Measurements from ENCODE around the gene MILR1. TPM values are rescaled to one million over a fixed set of nuclear protein-coding genes. Genes with fewer than 3 reads are reported as not detected.
"Not testable (repeated sequence)": the region's sequence is repeated elsewhere in the genome, so short reads cannot be mapped to it uniquely, and the experiment has no call there.

Gene MILR1
- total and polyA plus RNA-seq, 2 experiments from 2014 or later, result 0.39 TPM; not detected in 1

DNA sequence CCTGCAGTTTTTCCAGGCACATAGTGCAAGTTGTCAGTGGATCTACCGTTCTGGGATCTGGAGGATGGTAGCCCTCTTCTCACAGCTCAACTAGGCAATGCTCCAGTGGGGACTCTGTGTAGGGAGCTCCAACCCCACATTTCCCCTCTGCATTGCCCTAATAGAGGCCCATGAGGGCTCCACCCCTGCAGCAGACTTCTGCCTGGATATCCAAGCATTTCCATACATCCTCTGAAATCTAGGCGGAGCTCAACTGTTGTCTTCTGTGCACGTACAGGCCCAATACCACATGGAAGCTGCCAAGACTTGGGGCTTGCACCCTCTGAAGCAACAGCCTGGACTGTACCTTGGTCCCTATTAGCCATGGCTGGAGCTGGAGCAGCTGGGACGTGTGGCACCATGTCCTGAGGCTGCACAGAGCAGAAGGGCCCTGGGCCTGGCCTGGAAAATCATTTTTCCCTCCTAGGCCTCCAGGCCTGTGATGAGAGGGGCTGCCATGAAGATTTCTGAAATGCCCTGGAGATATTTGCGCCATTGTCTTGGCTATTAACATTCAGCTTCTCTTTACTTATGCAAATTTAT lies 10.9 kb upstream of the MILR1 start (continued):
- TF ChIP-seq CREB1 (CRISPR knock-in tag; IDR thresholded peaks at IDR 0.05; ENCODE audit: low read depth) (no peak), ZNF331 (CRISPR knock-in tag; IDR thresholded peaks at IDR 0.05; ENCODE audit: low read depth) (no peak)

DNA sequence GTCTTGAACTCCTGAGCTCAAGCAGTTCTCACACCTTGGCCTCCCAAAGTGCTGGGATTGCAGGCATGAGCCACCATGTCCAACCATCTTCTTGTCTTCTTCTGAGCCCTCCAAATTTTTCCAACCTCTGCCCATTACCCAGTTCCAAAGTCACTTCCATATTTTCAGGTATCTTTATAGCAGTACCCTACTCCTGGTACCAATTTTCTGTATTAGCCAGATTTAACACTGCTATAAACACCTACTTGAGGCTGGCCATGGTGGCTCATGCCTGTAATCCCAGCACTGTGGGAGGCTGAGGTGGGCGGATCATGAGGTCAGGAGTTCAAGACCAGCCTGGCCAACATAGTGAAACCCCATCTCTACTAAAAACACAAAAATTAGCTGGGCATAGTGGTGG lies 9.4 kb upstream of the MILR1 start:
- not testable (repeated sequence) for H2AFZ ChIP-seq; H3K27ac Mint-ChIP-seq; DNase-seq (ENCODE audit: low spot score); H3K27ac ChIP-seq (ENCODE audit: low read depth); ATAC-seq; H3K27me3 ChIP-seq (ENCODE audit: insufficient read depth); H3K79me2 ChIP-seq (replicated peaks; ENCODE audit: insufficient read depth); H3K27me3 Mint-ChIP-seq (ENCODE audit: insufficient read depth, low read depth, poor library complexity); H3K4me2 ChIP-seq; H3K4me1 Mint-ChIP-seq; H3K4me1 ChIP-seq (ENCODE audit: insufficient read depth); H3F3A ChIP-seq (replicated peaks; ENCODE audit: low read depth); H3K4me3 Mint-ChIP-seq; H3K36me3 ChIP-seq (ENCODE audit: insufficient read depth); H3K9me2 ChIP-seq (ENCODE audit: insufficient read depth); H4K20me1 ChIP-seq (replicated peaks; ENCODE audit: insufficient read depth); H3K4me3 ChIP-seq
- Mint-ChIP-seq H3K9me3 (peaks cover 66% of the 10 kb centered on the region), H3K36me3 (ENCODE audit: low read depth) (peaks cover 50% of the 10 kb centered on the region)

DNA sequence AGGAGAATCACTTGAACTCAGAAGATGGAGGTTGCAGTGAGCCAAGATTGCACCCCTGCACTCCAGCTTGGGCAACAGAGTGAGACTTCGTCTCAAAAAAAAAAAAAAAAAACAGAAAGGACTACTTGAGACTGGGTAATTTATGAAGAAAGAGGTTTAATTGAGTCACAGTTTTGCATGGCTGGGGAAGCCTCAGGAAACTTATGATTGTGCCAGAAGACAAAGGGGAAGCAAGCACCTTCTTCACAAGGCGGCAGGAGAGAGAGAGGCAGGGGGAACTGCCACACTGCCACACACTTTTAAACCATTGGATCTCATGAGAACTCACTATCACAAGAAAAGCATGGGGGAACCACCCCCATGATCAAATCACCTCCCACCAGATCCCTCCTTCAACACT lies 9.0 kb upstream of the MILR1 start:
- Mint-ChIP-seq H3K9me3 (peaks cover 61% of the 10 kb centered on the region), H3K4me1 (peaks cover 3% of the 10 kb centered on the region; the same call in 2 of the 3 replicates), H3K4me3 (no peak overlapping the region), H3K36me3 (ENCODE audit: low read depth) (peaks cover 47% of the 10 kb centered on the region), H3K27ac (no peak overlapping the region), H3K27me3 (ENCODE audit: insufficient read depth, low read depth, poor library complexity) (peaks cover 10% of the 10 kb centered on the region)
- Histone ChIP-seq H3F3A (replicated peaks; ENCODE audit: low read depth) (no peaks in the 10 kb centered on the region), H3K36me3 (ENCODE audit: insufficient read depth) (peaks cover 3% of the 10 kb centered on the region; the same call in 1 of the 2 replicates), H4K20me1 (replicated peaks; ENCODE audit: insufficient read depth) (no peaks in the 10 kb centered on the region), H2AFZ (no peak overlapping the region), H3K27ac (ENCODE audit: low read depth) (no peak overlapping the region), H3K27me3 (ENCODE audit: insufficient read depth) (no peaks in the 10 kb centered on the region), H3K4me2 (no peak overlapping the region), H3K4me3 (no peak overlapping the region), H3K9me2 (ENCODE audit: insufficient read depth) (no peaks in the 10 kb centered on the region), H3K4me1 (ENCODE audit: insufficient read depth) (no peaks in the 10 kb centered on the region), H3K79me2 (replicated peaks; ENCODE audit: insufficient read depth) (no peaks in the 10 kb centered on the region)
- no peak for DNase-seq (ENCODE audit: low spot score)
- ATAC-seq, result no peak
- TF ChIP-seq, protein P1, sequence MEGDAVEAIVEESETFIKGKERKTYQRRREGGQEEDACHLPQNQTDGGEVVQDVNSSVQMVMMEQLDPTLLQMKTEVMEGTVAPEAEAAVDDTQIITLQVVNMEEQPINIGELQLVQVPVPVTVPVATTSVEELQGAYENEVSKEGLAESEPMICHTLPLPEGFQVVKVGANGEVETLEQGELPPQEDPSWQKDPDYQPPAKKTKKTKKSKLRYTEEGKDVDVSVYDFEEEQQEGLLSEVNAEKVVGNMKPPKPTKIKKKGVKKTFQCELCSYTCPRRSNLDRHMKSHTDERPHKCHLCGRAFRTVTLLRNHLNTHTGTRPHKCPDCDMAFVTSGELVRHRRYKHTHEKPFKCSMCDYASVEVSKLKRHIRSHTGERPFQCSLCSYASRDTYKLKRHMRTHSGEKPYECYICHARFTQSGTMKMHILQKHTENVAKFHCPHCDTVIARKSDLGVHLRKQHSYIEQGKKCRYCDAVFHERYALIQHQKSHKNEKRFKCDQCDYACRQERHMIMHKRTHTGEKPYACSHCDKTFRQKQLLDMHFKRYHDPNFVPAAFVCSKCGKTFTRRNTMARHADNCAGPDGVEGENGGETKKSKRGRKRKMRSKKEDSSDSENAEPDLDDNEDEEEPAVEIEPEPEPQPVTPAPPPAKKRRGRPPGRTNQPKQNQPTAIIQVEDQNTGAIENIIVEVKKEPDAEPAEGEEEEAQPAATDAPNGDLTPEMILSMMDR (conservative IDR thresholded peaks at IDR 0.05; ENCODE audit: low read depth in 2 of 2), result no peak
- TF ChIP-seq, protein P2, sequence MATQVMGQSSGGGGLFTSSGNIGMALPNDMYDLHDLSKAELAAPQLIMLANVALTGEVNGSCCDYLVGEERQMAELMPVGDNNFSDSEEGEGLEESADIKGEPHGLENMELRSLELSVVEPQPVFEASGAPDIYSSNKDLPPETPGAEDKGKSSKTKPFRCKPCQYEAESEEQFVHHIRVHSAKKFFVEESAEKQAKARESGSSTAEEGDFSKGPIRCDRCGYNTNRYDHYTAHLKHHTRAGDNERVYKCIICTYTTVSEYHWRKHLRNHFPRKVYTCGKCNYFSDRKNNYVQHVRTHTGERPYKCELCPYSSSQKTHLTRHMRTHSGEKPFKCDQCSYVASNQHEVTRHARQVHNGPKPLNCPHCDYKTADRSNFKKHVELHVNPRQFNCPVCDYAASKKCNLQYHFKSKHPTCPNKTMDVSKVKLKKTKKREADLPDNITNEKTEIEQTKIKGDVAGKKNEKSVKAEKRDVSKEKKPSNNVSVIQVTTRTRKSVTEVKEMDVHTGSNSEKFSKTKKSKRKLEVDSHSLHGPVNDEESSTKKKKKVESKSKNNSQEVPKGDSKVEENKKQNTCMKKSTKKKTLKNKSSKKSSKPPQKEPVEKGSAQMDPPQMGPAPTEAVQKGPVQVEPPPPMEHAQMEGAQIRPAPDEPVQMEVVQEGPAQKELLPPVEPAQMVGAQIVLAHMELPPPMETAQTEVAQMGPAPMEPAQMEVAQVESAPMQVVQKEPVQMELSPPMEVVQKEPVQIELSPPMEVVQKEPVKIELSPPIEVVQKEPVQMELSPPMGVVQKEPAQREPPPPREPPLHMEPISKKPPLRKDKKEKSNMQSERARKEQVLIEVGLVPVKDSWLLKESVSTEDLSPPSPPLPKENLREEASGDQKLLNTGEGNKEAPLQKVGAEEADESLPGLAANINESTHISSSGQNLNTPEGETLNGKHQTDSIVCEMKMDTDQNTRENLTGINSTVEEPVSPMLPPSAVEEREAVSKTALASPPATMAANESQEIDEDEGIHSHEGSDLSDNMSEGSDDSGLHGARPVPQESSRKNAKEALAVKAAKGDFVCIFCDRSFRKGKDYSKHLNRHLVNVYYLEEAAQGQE (IDR thresholded peaks at IDR 0.05; ENCODE audit: unreplicated experiment), result no peak
- TF ChIP-seq EZH2phosphoT487 (IDR thresholded peaks at IDR 0.05; ENCODE audit: unreplicated experiment) (no peak), POLR2AphosphoS5 (IDR thresholded peaks at IDR 0.05; ENCODE audit: low read depth) (no peak), CREB1 (CRISPR knock-in tag; IDR thresholded peaks at IDR 0.05; ENCODE audit: low read depth) (no peak), EZH2 (IDR thresholded peaks at IDR 0.05; ENCODE audit: low read depth, unreplicated experiment) (no peak), ZNF114 (CRISPR knock-in tag; IDR thresholded peaks at IDR 0.05) (no peak), JUNB (IDR thresholded peaks at IDR 0.05; ENCODE audit: unreplicated experiment) (no peak), ZNF331 (CRISPR knock-in tag; IDR thresholded peaks at IDR 0.05; ENCODE audit: low read depth) (no peak), STAT1 (IDR thresholded peaks at IDR 0.05; ENCODE audit: unreplicated experiment) (no peak), NANOG (IDR thresholded peaks at IDR 0.05; ENCODE audit: borderline replicate concordance) (no peak)
